GM12878 (cell line): Measurements from ENCODE around the gene RNF150. TPM values are rescaled to one million over a fixed set of nuclear protein-coding genes. Genes with fewer than 3 reads are reported as not detected.
A peak's percentile ranks its signal among the peaks of the same experiment; 100 is the strongest.

Experiments
- ATAC-seq: fragments of 200-7000 bp; cut with Tn5 transposase; 3 replicates; pipeline ENCODE4 v1.9.1; 2020; ENCODE audit warnings: mild to moderate bottlenecking, moderate library complexity
- BruUV-seq: library from RNA; stranded (reverse); fragments of 400-500 nt; replicated peaks from 2 replicates; lab custom pipeline; 2021; lab: Mats Ljungman, UMichigan
- CTCF ChIA-PET: fragments of 300-600 bp; sonication (Branson Sonifier 250); formaldehyde crosslinking; extraction: SDS; loops from one replicate; lab custom pipeline; 2021; ENCODE audit warnings: inconsistent platforms; lab: Yijun Ruan, JAX
- POLR2A ChIA-PET: fragments of 350-600 bp; formaldehyde crosslinking; extraction: SDS; loops from one replicate; lab custom pipeline; 2021; ENCODE audit warnings: inconsistent platforms; lab: Charles Lee
- RAD21 ChIA-PET: fragments of 300-600 bp; sonication (Branson Sonifier 250); formaldehyde crosslinking; loops from one replicate; lab custom pipeline; 2023; ENCODE audit warnings: antibody characterized with exemption; ENCODE audit not compliant: unreplicated experiment; lab: Charles Lee
- SMC1A ChIA-PET: fragments of 300-600 bp; sonication (Branson Sonifier 250); formaldehyde crosslinking; loops from one replicate; lab custom pipeline; 2023; ENCODE audit not compliant: unreplicated experiment, uncharacterized antibody; lab: Charles Lee
- DNase-seq: peaks from one replicate; pipeline ENCODE4 v3.0.0-alpha.2; 2011; ENCODE audit warnings: low read depth, low spot score
- FAIRE-seq: peaks from 3 replicates; lab custom pipeline; 2011; peaks lifted over from hg19 to GRCh38; lab: Jason Lieb, UNC
- H2AFZ ChIP-seq: 2 replicates; pipeline ENCODE4 v1.6.0; 2011; ENCODE audit warnings: low read depth, low read length, control low read depth; ENCODE audit not compliant: control insufficient read depth
- H3K27ac ChIP-seq: 2 replicates; pipeline ENCODE4 v1.5.1; 2011; ENCODE audit warnings: control low read depth; ENCODE audit not compliant: control insufficient read depth, insufficient read depth
- H3K27me3 ChIP-seq, 2 experiments: replicated peaks in 1 of 2; 2 replicates each; pipeline versions ENCODE4 v1.6.0 to v1.6.1; 2011; ENCODE audit warnings: low read length in 1 of 2; ENCODE audit not compliant: control insufficient read depth in 2 of 2, insufficient read depth in 2 of 2
- H3K36me3 ChIP-seq, 2 experiments: 2 replicates each; pipeline ENCODE4 v1.5.1; 2011; ENCODE audit warnings: low read length in 1 of 2; ENCODE audit not compliant: control insufficient read depth in 2 of 2, insufficient read depth in 2 of 2
- H3K4me1 ChIP-seq: 2 replicates; pipeline ENCODE4 v1.6.1; 2011; ENCODE audit warnings: mild to moderate bottlenecking, low read length, moderate library complexity, mixed read lengths; ENCODE audit not compliant: control insufficient read depth, insufficient read depth
- H3K4me2 ChIP-seq: 2 replicates; pipeline ENCODE4 v1.6.0; 2011; ENCODE audit warnings: control low read depth; ENCODE audit not compliant: control insufficient read depth, insufficient read depth
- H3K4me3 ChIP-seq: fragments of 200-600 bp; sonication (generic); 2 replicates; pipeline ENCODE4 v1.5.1; 2016
- H3K79me2 ChIP-seq: 2 replicates; pipeline ENCODE4 v1.6.0; 2011; ENCODE audit warnings: low read length; ENCODE audit not compliant: control insufficient read depth, insufficient read depth
- H3K9ac ChIP-seq: 2 replicates; pipeline ENCODE4 v1.8.0; 2011; ENCODE audit warnings: low read length, control low read depth, mixed read lengths; ENCODE audit not compliant: control insufficient read depth, insufficient read depth
- H3K9me3 ChIP-seq: replicated peaks from 3 replicates; pipeline ENCODE4 v1.5.1; 2011; ENCODE audit warnings: mild to moderate bottlenecking, low read length; ENCODE audit not compliant: control insufficient read depth, insufficient read depth
- H4K20me1 ChIP-seq: 2 replicates; pipeline ENCODE4 v1.6.0; 2011; ENCODE audit not compliant: control insufficient read depth, insufficient read depth
- BMI1 ChIP-seq: fragments of 450-650 bp; IDR thresholded peaks from 2 replicates; pipeline ENCODE4 v1.6.1; 2016; ENCODE audit warnings: mild to moderate bottlenecking, moderate library complexity, borderline replicate concordance
- CTCF ChIP-seq, 3 experiments: IDR thresholded peaks in 2 of 3; conservative IDR thresholded peaks in 1 of 3; 2 replicates each; pipeline ENCODE4 v1.5.1; 2011; ENCODE audit warnings: low read depth in 3 of 3, low read length in 3 of 3, mild to moderate bottlenecking in 3 of 3, control low read depth in 2 of 3, moderate library complexity in 2 of 3, inconsistent platforms in 1 of 3, mixed read lengths in 1 of 3; ENCODE audit not compliant: control insufficient read depth in 2 of 3, insufficient read depth in 1 of 3; ENCODE audit errors: extremely low read depth in 1 of 3
- DPF2 ChIP-seq: fragments of 450-650 bp; IDR thresholded peaks from 2 replicates; pipeline ENCODE4 v1.6.1; 2017; ENCODE audit warnings: mild to moderate bottlenecking
- FOS ChIP-seq: IDR thresholded peaks from 3 replicates; pipeline ENCODE4 v1.6.1; 2011; ENCODE audit warnings: borderline replicate concordance; ENCODE audit not compliant: insufficient read length; ENCODE audit errors: extremely low read depth
- IKZF2 ChIP-seq, 2 experiments: fragments of 450-650 bp; IDR thresholded peaks; 2 replicates each; pipeline ENCODE4 v1.6.1; 2017; ENCODE audit warnings: mild to moderate bottlenecking in 2 of 2, moderate library complexity in 2 of 2
- POLR2AphosphoS2 ChIP-seq: IDR thresholded peaks from 2 replicates; pipeline ENCODE4 v1.6.1; 2011; ENCODE audit warnings: low read depth, mild to moderate bottlenecking, low read length, improper control_type of control experiment, moderate library complexity
- RAD21 ChIP-seq: IDR thresholded peaks from 2 replicates; pipeline ENCODE4 v1.6.1; 2011; ENCODE audit warnings: mild to moderate bottlenecking, low read depth, low read length, moderate library complexity; ENCODE audit not compliant: insufficient read depth
- RELA ChIP-seq: fragments of 450-650 bp; IDR thresholded peaks from 2 replicates; pipeline ENCODE4 v1.8.0; 2014; ENCODE audit warnings: borderline replicate concordance; ENCODE audit not compliant: partially characterized antibody
- REST ChIP-seq: IDR thresholded peaks from 2 replicates; pipeline ENCODE4 v1.6.1; 2012; ENCODE audit warnings: mild to moderate bottlenecking, low read depth, low read length
- SMC3 ChIP-seq: IDR thresholded peaks from 2 replicates; pipeline ENCODE4 v1.6.1; 2011; ENCODE audit warnings: low read length, improper control_type of control experiment, borderline replicate concordance
- YY1 ChIP-seq: IDR thresholded peaks from 2 replicates; pipeline ENCODE4 v1.6.1; 2011; ENCODE audit warnings: low read depth, mild to moderate bottlenecking, low read length
- whole genome bisulfite sequencing: methylation state at CpG from one replicate; pipeline ENCODE4 v1.1.6; 2016; ENCODE audit warnings: low lambda C conversion rate; ENCODE audit not compliant: insufficient replicate concordance, insufficient coverage; ENCODE audit errors: missing lambda C conversion rate; 5-methylcytosine and 5-hydroxymethylcytosine counted together
- in situ Hi-C: fragments of 300-500 bp; cut with MboI; formaldehyde crosslinking; loops from 9 replicates; pipeline ENCODE4 v1.14.3; 2018; ENCODE audit warnings: mixed read lengths
- intact Hi-C: fragments of 100-400 bp; cut with micrococcal nuclease; formaldehyde crosslinking; loops from one replicate; pipeline ENCODE4 v1.14.2; 2022; ENCODE audit not compliant: unreplicated experiment
- polyA plus RNA-seq, 11 experiments: library from polyadenylated mRNA; depleted of rRNA in 4 of 11; unstranded in 6 of 11; stranded (reverse) in 5 of 11; fragments of >200 nt; fragmentation: Nextera tagmentation in 4 of 11; fragmentation: Illumina TruSeq in 1 of 11; extraction: Ambion mirVana in 4 of 11; extraction: Trizol in 1 of 11; gene quantifications; 1 replicate in 1 of 11; 2 replicates in 10 of 11; pipeline versions ENCODE4 v1.2.1 to v1.2.3, GENCODE V29; 2011 to 2016; ENCODE audit warnings: inconsistent platforms in 2 of 11, missing spikeins in 2 of 11, low read depth in 1 of 11
- total RNA-seq, 4 experiments: library from RNA; depleted of rRNA in 3 of 4; stranded (reverse); fragments of >200 nt in 3 of 4; fragmentation: Illumina TruSeq in 1 of 4; extraction: Trizol in 1 of 4; gene quantifications; 2 replicates each; pipeline versions ENCODE4 v1.2.1 to v1.2.3, GENCODE V29; 2013 to 2021
- TF ChIP-seq, protein P1 (sequence below): fragments of 450-650 bp; IDR thresholded peaks from 2 replicates; pipeline ENCODE4 v1.6.1; 2017; ENCODE audit warnings: mild to moderate bottlenecking, low read depth, inconsistent platforms; ENCODE audit not compliant: poor library complexity, severe bottlenecking

Gene RNF150
- total and polyA plus RNA-seq, 10 of the 15 experiments (the other 5 are each of a cell fraction or from before 2014, with no cell fraction given) = 0.01 to 2.3 (median 0.04) TPM; not detected in 6

DNA sequence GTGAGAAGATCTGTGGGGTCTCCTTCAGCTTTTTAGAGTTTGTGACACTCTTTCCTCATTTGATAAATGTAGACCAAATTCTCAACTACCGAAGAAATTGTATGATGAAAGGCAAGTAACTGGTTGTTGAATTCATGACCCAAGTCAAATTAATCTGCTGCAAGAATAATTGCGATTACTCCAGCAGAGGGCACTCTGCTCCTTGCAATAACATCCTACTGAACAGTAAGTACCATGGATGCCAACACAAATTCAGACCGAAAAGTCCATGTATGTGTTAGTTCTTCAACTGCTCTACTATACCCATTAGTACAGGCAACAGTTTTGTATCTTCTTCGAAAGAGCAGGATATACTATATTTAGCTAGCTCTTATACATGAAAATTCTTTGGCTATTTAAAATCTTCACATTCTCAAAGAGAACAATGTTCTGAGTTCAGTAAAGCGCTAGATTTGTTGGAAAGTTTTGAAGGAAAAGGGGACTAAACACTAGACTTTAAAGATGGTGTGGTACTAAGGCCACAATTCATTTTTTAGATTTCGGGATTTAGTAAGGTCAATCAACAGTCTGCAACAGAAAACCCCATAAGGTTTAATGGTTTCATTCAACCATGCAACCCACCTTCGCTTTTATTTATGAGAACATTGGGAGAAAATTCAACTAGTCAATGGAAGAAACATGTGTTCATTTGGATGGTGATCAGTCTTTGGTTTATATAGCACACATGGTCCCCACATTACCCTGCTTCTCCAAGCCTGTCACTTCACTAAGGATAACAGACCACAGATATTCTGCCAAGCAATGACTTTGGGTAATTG lies 271.7 kb downstream of the RNF150 start:
- RAD21 ChIA-PET = interaction anchor here (1.1 kb wide), 1 partner anchor 274 kb away, joined by 3 read pairs; no protein-coding TSS in a partner anchor
- intact Hi-C loops (loop anchor here (1.0 to 2.0 kb wide), 3 partner anchors 23 to 445 kb away; partner anchors contain the start of gene RNF150), in situ Hi-C loops (loop anchor here (5.0 kb wide), 1 partner anchor 266 kb away; no protein-coding TSS in a partner anchor)
- Histone ChIP-seq H3K9me3 (no peaks in the 10 kb centered on the region), H3K4me2 (no peak overlapping the region), H2AFZ (no peak overlapping the region), H3K79me2 (no peaks in the 10 kb centered on the region), H3K4me3 (no peak overlapping the region), H3K4me1 (no peaks in the 10 kb centered on the region), H3K27ac (no peak overlapping the region), H3K27me3 (peaks cover 0 to 2% of the 10 kb centered on the region in 2 experiments; a peak in 1 of 4 replicates), H3K36me3 (no peaks in the 10 kb centered on the region), H4K20me1 (no peaks in the 10 kb centered on the region), H3K9ac (no peak overlapping the region)
- peak; percentile 90 for ATAC-seq
- peak; percentile 99 for FAIRE-seq
- POLR2A ChIA-PET = no interaction called here
- 23% methylated on average over 7 of the region's 7 CpGs for WGBS
- peak; percentile 17 for DNase-seq
- no TSS peak for BruUV-seq
- SMC1A ChIA-PET = interaction anchor here (1.7 kb wide), 1 partner anchor 22 kb away, joined by 9 read pairs; no protein-coding TSS in a partner anchor
- CTCF ChIA-PET = interaction anchor here (2.1 kb wide), 1 partner anchor 23 kb away, joined by 19 read pairs; no protein-coding TSS in a partner anchor
- TF ChIP-seq RAD21 (peak; percentile 88), FOS (no peak), YY1 (peak; percentile 46; the same call in 1 of the 2 replicates), DPF2 (no peak), IKZF2 (IDR thresholded peaks at IDR 0.05) (no peak), REST (no peak), POLR2AphosphoS2 (no peak), RELA (no peak), CTCF (IDR thresholded peaks at IDR 0.05 in 2 of 3, conservative IDR thresholded peaks at IDR 0.05 in 1 of 3; ENCODE audit: control insufficient read depth in 2 of 3, extremely low read depth in 1 of 3, insufficient read depth in 1 of 3, low read depth in 3 of 3, low read length in 3 of 3) (peak; percentile 64 to 81 (median 80)), SMC3 (peak; percentile 87; the same call in 1 of the 2 replicates), BMI1 (no peak)
- TF ChIP-seq, protein P1, sequence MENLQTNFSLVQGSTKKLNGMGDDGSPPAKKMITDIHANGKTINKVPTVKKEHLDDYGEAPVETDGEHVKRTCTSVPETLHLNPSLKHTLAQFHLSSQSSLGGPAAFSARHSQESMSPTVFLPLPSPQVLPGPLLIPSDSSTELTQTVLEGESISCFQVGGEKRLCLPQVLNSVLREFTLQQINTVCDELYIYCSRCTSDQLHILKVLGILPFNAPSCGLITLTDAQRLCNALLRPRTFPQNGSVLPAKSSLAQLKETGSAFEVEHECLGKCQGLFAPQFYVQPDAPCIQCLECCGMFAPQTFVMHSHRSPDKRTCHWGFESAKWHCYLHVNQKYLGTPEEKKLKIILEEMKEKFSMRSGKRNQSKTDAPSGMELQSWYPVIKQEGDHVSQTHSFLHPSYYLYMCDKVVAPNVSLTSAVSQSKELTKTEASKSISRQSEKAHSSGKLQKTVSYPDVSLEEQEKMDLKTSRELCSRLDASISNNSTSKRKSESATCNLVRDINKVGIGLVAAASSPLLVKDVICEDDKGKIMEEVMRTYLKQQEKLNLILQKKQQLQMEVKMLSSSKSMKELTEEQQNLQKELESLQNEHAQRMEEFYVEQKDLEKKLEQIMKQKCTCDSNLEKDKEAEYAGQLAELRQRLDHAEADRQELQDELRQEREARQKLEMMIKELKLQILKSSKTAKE = no peak
